Measurements from ENCODE around the gene GFRA4. TPM values are rescaled to one million over a fixed set of nuclear protein-coding genes. Genes with fewer than 3 reads are reported as not detected.
A peak's percentile ranks its signal among the peaks of the same experiment; 100 is the strongest.

The GFRA4 gene
- total RNA-seq, 1 experiment from 2014 or later, result not detected

DNA sequence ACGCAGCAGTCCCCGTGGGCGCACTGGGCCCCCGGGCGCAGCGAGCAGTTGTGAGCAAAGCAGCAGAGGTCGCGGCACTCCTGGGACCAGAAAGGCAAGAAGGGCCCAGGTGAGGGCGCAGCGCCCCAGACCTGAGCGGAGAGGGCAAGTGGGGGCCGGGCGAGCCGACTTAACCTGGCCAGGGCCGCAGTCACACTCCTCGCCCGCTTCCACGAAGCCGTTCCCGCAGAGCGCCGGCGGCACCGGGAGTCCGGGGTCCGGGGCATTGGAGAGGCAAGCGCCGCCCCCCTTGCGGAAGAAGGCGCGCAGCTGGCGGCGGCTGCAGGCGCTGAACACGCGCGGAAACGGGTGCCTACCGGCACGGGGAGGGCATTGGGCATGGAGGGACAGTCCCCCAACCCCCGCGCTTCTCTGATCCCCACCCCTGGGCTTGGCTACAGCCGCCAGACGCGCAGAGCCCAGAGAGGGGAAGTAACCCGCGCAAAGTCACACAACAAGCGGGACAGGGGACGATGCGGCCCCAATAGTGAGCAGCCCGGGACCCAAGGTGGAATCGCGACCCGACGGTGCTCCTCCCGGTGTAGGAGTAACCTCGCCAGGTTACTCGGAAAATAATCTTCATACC, 9.5 kb upstream of the GFRA4 start:
- no peak overlapping the region for H3K4me3 ChIP-seq
- H3K36me3 ChIP-seq, result no peaks in the 10 kb centered on the region
- H3K27me3 ChIP-seq, result no peaks in the 10 kb centered on the region
- H3K9me3 ChIP-seq (replicated peaks), result no peaks in the 10 kb centered on the region
- H3K27ac ChIP-seq, result no peak overlapping the region
- H3K4me1 ChIP-seq, result no peaks in the 10 kb centered on the region; the same call in 1 of the 2 replicates
- no peak for DNase-seq

DNA sequence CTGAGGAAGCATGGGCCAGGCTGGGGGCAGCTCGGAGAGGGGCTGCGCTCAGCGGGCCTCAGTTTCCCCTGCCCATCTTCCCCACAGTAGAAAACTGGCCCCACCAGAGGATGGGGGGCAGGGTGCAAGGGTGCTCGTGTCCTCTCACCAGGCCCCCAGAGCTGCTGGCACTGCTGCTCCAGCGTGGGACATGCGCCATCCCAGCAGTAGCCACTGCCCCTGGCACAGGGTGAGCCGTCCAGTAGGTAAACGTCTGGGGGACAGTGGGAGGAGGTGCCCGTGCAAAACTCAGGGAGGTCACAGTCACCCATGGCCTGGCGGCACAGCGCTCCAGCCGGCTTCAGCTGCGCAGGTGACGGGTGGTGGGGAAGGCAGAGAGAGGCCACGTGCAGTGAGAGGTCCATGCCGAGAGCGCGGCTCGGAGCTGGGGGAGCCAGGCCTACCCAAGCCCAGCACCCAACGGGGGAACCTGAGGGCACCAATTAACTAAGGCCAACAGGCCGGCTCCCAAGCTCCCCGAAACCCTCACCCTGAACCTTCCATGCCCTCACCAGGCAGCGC, 8.9 kb upstream of the GFRA4 start:
- Histone ChIP-seq H3K27me3 (no peaks in the 10 kb centered on the region), H3K36me3 (no peaks in the 10 kb centered on the region), H3K4me3 (no peak overlapping the region), H3K9me3 (replicated peaks) (no peaks in the 10 kb centered on the region), H3K4me1 (no peaks in the 10 kb centered on the region), H3K27ac (no peak overlapping the region)
- DNase-seq, result no peak

DNA sequence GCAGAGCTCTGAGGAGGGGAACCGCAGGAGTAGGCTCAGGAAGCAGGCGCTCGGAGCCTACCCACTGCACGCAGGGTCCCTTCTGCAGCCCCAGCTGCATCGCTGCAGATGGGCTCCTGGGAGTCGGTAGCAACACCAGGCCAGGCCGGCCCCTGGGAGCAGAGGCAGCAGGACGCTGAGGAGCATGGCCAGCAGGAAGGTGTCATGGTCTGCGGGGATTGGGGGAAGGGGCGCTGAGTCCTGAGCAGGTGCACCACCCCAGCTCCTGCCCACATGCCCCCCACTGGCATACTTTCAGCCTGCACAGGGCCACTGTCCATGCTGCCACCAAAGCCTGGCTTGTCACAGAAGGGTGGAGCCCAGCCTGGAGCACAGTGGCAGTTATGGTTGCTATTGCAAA, 7.7 kb upstream of the GFRA4 start:
- Histone ChIP-seq H3K27ac (no peak overlapping the region), H3K27me3 (no peaks in the 10 kb centered on the region), H3K9me3 (replicated peaks) (no peaks in the 10 kb centered on the region), H3K4me3 (no peak overlapping the region), H3K4me1 (no peaks in the 10 kb centered on the region), H3K36me3 (no peaks in the 10 kb centered on the region)
- no peak for DNase-seq

DNA sequence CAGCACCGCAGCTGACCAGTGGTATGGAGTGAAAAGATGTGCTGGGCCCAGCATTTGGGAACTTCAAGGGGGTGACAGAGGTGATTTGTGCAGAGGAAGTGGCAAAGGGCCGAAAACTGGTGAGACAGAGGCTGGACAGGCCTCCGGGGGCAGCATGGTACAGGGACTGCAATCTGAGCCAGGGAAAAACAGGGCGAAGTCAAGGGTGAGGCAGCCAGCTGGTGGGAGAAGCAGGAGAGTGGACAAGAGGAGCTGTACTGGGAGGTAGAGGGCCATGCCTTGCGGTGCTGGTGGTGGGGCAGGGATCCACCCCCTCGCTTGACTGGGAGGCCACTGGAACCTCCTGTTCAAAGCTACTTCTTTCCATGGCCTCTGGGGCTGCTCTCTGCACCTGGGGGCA, 7.3 kb upstream of the GFRA4 start:
- Histone ChIP-seq H3K27me3 (no peaks in the 10 kb centered on the region), H3K27ac (no peak overlapping the region), H3K4me1 (no peaks in the 10 kb centered on the region), H3K36me3 (no peaks in the 10 kb centered on the region), H3K4me3 (no peak overlapping the region), H3K9me3 (replicated peaks) (no peaks in the 10 kb centered on the region)
- peak; percentile 34 to 53 for DNase-seq

DNA sequence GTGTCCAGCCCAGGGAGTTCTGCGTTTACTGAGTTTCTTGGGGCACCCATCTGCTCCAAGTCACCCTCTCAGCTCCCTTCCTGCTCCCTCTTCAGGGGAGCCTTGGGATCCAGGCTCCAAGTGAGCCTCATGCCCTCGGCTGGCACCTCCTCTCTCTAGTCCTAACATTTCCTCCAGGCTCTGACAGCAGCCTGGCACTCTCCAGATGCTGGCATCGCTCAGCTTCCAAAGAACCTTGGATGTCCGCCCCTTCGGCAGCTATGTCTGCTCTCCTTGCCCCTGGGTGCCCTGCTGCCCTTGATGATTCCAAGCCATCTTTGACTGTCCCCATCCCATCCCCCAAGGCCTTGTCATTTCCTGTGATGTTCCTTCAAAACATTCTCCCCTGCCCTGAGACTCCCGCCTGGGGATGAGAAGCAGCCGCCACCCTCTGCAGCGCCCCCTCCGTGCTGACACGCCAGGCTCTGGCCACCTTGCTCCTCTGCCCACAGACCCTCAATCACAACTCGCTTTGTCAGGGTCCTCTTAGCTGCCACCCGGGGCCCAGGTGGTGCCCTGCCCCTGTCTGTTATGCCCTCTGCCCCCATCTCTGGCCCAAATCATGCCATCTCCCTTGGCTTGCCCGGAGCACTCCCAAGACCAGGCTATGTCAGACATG, 6.6 kb upstream of the GFRA4 start:
- no peaks in the 10 kb centered on the region for H3K36me3 ChIP-seq
- H3K27ac ChIP-seq, result no peak overlapping the region

DNA sequence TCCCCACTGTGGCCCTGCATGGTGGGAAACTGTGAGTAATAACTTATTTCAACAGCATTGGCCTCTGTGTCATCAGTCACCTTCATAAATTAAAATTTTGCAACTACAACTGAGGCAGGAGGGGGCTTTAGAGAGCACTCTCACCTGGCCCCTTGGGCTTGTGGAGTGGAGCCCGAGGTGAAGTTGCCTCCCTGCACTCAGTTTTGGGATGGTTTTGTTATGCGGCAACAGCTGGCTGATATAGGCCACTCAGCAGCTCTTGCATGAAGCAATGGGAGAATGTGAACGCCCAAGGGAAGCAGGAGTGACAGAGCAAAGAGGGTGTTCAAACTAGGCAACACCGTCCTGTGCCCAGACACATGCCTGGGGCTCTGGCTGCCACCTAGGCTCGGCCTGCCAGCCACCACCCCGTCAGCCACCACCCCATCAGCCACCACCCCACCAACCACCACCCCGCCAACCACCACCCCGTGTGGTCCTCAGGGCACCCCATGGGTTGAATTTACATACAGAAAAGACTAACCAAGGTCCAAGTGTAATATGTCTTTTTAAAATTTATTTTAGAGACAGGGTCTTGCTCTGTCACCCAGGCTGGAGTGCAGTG, 4.3 kb upstream of the GFRA4 start:
- H3K36me3 ChIP-seq, result no peaks in the 10 kb centered on the region
- H3K27ac ChIP-seq, result no peak overlapping the region
- no peaks in the 10 kb centered on the region for H3K9me3 ChIP-seq (replicated peaks)
- H3K4me3 ChIP-seq, result no peak overlapping the region
- no peaks in the 10 kb centered on the region for H3K4me1 ChIP-seq
- H3K27me3 ChIP-seq, result no peaks in the 10 kb centered on the region
- no peak for DNase-seq

More for the DNA sequence above, 6.6 kb upstream of the GFRA4 start:
- no peak for DNase-seq
- Histone ChIP-seq H3K27me3 (no peaks in the 10 kb centered on the region), H3K9me3 (replicated peaks) (no peaks in the 10 kb centered on the region), H3K4me1 (no peaks in the 10 kb centered on the region), H3K4me3 (no peak overlapping the region)

DNA sequence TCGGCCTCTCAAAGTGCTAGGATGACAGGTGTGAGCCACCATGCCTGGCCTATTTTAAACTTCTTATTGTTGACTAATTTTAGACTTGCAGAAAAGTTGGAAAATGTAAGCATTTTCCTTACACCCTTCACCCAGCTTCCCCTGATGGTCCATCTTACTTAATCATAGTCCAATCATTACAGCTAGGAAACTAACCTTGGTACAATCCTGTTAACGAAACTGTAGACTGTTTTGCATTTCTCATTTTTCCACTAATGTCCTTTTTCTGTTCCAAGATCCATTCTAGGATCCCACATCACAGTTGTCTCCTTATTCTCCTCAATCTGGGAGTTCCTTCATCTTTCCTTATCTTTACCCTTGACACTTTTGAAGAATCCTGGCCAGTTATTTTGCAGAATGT, 659 bp upstream of the GFRA4 start:
- DNase-seq, result no peak
- Histone ChIP-seq H3K4me1 (no peaks in the 10 kb centered on the region), H3K27ac (no peak overlapping the region), H3K36me3 (no peaks in the 10 kb centered on the region), H3K9me3 (replicated peaks) (no peaks in the 10 kb centered on the region), H3K4me3 (no peak overlapping the region), H3K27me3 (no peaks in the 10 kb centered on the region)

DNA sequence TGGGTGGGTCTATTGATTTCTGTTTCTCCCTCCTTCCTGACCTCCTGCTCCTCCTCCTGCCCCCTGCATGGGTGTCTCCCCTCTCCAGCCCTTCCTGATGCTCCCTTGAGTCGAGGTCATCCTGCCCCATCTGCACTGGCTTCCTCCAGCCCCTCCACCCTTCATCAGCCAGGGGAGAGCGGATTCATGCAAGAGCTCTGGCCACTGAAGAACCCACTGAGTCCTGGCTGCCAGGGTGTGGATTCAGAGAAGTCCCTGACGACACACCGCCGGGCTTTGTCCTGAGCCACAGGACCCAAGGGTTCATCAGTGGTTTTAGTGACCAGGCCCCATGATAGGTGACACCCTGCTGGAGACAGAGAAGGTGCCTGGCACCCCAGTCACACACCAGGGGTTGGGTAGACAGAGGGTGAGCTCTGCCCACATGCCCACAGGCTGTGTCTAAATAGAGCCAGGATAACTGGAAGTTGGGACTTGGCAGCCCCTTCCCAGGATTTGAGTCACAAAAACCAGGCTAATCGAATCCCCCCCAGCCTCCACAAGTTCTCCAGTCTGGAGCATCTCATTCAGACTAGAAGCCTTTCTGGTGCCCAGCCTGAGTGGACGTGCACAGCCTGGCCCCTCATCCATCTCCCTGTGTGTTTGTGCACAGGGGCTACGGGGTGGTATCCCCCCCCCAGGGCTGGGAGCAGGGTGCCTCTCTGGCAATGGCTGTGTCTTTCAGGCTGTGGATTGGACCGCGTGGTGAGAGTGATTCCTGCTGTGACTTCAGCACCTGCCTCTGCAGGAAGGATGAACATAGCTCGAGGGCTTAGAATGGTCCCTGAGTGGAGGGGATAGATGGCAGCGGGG, 1.2 kb downstream of the GFRA4 start:
- no peak for DNase-seq
- H3K27me3 ChIP-seq, result no peaks in the 10 kb centered on the region

DNA sequence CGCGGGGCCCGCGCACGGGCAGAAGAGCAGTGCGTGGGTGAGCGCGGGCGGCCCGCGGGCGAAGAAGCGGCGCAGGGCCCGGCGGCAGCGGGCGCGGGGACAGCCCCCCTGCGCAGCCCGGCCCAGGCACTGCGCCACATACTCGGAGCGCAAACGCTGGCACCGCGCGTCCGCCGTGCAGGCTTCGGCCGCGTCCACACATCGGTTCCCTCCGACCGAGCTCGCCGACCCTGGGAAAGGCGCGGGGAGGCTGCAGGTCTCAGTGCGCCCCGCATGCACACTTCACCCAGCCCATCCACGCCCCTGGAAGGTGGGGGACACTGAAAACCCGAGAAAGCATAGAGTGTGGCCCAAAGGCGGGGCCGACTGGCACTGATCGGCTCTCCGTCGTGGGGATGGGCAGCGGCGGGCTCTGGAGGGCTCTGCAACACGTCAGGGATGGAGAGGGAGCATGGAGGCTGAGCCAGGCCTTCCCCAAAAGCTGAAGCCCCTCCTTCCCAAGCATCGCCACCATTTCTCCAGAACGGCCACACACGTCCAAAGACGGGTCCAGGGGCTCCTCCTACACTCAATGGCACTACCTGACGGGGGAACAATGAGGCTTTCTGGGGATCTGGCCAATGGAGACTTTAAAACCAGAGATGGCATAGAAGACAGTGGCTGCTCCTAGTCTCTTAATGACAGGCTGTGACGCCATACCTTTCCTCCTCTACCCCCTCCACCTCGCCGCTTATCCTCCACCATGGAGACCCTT, 2.0 kb downstream of the GFRA4 start:
- H3K4me3 ChIP-seq, result no peak overlapping the region
- H3K36me3 ChIP-seq, result no peaks in the 10 kb centered on the region
- no peaks in the 10 kb centered on the region for H3K4me1 ChIP-seq
- H3K27ac ChIP-seq, result no peak overlapping the region
- H3K27me3 ChIP-seq, result no peaks in the 10 kb centered on the region
- no peak for DNase-seq
- no peaks in the 10 kb centered on the region for H3K9me3 ChIP-seq (replicated peaks)

More for the DNA sequence above, 1.2 kb downstream of the GFRA4 start:
- Histone ChIP-seq H3K4me3 (no peak overlapping the region), H3K4me1 (no peaks in the 10 kb centered on the region), H3K36me3 (no peaks in the 10 kb centered on the region), H3K27ac (no peak overlapping the region), H3K9me3 (replicated peaks) (no peaks in the 10 kb centered on the region)

DNA sequence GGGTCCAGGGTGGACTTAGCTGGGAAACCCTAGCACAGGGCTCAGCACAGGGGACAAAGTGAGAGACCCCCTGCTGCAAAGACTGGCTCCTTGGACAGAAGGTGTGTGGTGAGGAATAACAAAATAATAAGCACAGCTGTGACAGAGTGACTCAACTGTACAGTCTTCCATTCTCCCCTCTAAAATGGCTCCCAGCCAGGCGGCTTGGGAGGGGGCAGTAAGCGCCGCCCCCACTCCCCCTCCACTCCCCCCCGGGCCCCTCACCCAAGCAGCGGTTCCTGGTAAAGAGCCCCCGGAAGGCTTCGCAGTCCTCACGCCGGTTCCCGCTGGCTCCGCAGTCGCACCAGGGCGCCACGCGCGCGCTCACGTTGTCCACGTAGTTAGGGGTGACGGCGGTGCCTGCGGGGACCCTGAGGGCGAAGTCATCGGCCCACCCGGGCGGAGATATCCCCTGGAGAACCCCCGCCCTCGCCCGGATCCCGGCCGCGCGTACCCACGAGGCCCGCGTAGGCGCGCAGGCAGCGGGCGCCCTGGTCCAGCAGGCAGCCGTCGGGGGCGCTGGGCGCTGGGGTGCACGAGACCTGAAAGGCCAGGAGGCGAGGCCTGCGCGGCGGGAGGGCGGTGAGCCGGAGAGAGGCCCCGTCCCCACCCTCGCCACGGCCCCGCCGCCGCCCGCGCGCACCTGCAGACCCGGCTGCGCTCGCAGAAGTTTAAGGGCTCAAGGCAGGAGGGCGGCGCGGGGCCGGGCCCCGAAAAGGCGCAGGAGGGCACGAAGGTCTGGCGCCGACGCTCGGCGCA, 2.7 kb downstream of the GFRA4 start:
- Histone ChIP-seq H3K4me1 (no peaks in the 10 kb centered on the region), H3K27me3 (no peaks in the 10 kb centered on the region), H3K4me3 (no peak overlapping the region), H3K27ac (no peak overlapping the region), H3K9me3 (replicated peaks) (no peaks in the 10 kb centered on the region), H3K36me3 (no peaks in the 10 kb centered on the region)
- DNase-seq, result no peak

DNA sequence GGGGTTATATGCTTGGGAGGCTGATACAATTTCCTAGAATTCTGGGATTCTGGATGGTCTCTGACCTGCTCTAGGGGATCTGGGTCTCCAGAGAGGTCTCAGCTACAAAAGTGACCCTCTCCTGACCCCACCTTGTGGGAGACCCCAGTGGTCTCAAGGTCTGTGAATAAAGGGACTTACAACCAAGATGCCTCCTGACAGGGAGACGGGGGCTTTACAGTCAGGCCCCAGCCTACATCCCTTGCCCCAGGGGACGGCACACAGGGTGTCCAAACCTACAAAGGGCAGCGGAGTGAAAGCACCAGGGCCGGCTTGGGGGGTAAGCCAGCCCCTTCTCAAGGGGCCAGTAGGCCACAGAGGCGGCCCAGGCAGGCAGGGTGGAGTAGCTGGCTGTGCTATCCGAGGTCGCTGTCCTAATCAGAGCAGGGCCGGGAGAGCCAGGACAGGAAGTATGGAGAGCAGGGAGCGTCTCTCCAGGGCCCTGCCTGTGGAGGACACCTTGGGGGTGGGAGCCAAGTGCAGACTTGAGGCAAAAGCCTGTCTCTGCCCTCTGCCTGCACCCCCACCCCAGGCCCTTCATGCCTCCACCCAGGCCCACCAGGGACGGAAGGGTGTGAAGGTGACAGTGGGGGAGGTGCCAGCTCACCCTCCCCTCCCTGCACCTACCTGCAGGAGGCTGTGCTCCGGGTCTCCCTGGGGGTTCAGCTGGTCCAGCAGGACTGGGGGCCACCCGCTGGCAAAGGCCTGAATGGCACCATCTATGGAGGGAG, 3.5 kb downstream of the GFRA4 start:
- H3K4me1 ChIP-seq, result no peaks in the 10 kb centered on the region
- no peaks in the 10 kb centered on the region for H3K9me3 ChIP-seq (replicated peaks)
- no peak overlapping the region for H3K4me3 ChIP-seq
- DNase-seq, result no peak
- H3K36me3 ChIP-seq, result no peaks in the 10 kb centered on the region
- no peaks in the 10 kb centered on the region for H3K27me3 ChIP-seq
- H3K27ac ChIP-seq, result no peak overlapping the region

DNA sequence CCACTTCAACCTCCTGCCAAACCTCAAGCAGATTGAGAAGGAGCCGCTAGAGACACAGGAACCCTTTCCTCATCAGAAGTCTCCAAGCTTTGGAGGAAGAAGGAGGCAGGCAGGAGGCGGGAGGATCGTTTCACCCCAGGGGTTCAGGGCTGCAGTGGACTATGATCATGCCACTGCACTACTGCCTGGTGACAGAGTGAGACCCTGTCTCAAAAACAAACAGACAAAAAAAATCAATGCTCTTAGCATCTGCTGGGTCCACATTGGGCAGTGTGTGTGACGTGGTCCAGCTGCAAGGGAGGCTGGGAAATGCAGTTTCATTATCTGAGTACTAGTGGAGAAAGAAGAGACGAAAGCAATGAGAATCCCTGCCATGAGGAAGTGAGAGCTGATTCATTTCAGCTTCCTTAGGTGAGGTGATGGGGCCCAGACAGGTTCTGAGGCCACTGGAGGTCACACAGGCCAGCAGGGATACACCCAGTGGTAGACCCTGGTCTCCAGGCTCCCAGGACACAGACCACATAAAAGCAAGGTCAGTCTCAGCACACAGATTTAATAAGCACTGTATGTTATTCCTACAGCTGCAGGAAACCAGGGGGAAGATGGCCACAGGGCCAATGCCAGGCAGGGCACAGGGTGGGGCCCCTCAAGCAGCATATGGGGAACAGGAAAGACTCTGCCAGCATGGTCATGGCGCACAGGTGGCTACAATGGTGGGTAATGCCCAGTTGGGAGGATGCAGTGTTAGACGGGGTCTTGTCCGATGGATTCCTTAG, 4.3 kb downstream of the GFRA4 start:
- no peak for DNase-seq
- H3K27me3 ChIP-seq, result no peaks in the 10 kb centered on the region
- peaks cover 4% of the 10 kb centered on the region for H3K4me1 ChIP-seq

More for the DNA sequence above, 4.3 kb downstream of the GFRA4 start:
- H3K36me3 ChIP-seq, result no peaks in the 10 kb centered on the region
- no peak overlapping the region for H3K27ac ChIP-seq
- H3K9me3 ChIP-seq (replicated peaks), result no peaks in the 10 kb centered on the region
- H3K4me3 ChIP-seq, result peak overlapping the region; percentile 17; the same call in 1 of the 2 replicates

All from SJCRH30 (cell line).